IMR-90 (cell line): Measurements from ENCODE around the gene STOM. TPM values are rescaled to one million over a fixed set of nuclear protein-coding genes. Genes with fewer than 3 reads are reported as not detected.

ENCODE experiments used
- ATAC-seq: fragments of 200-7000 bp; cut with Tn5 transposase; 2 replicates; pipeline ENCODE4 v1.9.1; 2020; ENCODE audit warnings: low read depth, mild to moderate bottlenecking, moderate library complexity
- BruUV-seq: library from RNA; stranded (reverse); fragments of 400-500 nt; replicated peaks from 2 replicates; lab custom pipeline; 2021; lab: Mats Ljungman, UMichigan
- CTCF ChIA-PET: fragments of 300-600 bp; formaldehyde crosslinking; extraction: SDS; loops from one replicate; lab custom pipeline; 2021; ENCODE audit warnings: antibody characterized with exemption; lab: Yijun Ruan, JAX
- POLR2A ChIA-PET: fragments of 300-600 bp; sonication (Branson Sonifier 250); formaldehyde crosslinking; loops from one replicate; lab custom pipeline; 2022; ENCODE audit warnings: antibody characterized with exemption; ENCODE audit not compliant: unreplicated experiment; lab: Charles Lee
- DNase-seq: peaks from one replicate; pipeline ENCODE4 v3.0.0; 2013
- H2AFZ ChIP-seq: replicated peaks from 2 replicates; pipeline ENCODE3; 2013; ENCODE audit warnings: low read length, mild to moderate bottlenecking; ENCODE audit not compliant: poor library complexity
- H2AK5ac ChIP-seq: 2 replicates; pipeline ENCODE4 v1.6.1; 2013; ENCODE audit warnings: low read depth, low read length, inconsistent platforms
- H2AK9ac ChIP-seq: replicated peaks from 2 replicates; pipeline ENCODE3; 2013; ENCODE audit warnings: mild to moderate bottlenecking, low read depth, low read length, moderate library complexity; ENCODE audit not compliant: poor library complexity
- H2BK120ac ChIP-seq: 2 replicates; pipeline ENCODE4 v1.6.1; 2013; ENCODE audit warnings: low read depth, low read length, inconsistent platforms
- H2BK15ac ChIP-seq: 3 replicates; pipeline ENCODE4 v1.6.1; 2013; ENCODE audit warnings: low read depth, low read length, inconsistent platforms
- H2BK20ac ChIP-seq: 2 replicates; pipeline ENCODE4 v1.6.1; 2013; ENCODE audit warnings: low read depth, mild to moderate bottlenecking, inconsistent platforms, low read length, moderate library complexity
- H2BK5ac ChIP-seq: 2 replicates; pipeline ENCODE4 v1.6.1; 2013; ENCODE audit warnings: mild to moderate bottlenecking, low read depth, low read length, inconsistent platforms; ENCODE audit not compliant: poor library complexity, severe bottlenecking
- H3K14ac ChIP-seq: replicated peaks from 2 replicates; pipeline ENCODE4 v1.6.1; 2013; ENCODE audit warnings: low read depth, low read length, inconsistent platforms
- H3K18ac ChIP-seq: 2 replicates; pipeline ENCODE4 v1.6.1; 2013; ENCODE audit warnings: low read depth, low read length, control low read depth
- H3K23ac ChIP-seq: 2 replicates; pipeline ENCODE4 v1.6.1; 2013; ENCODE audit warnings: low read depth, low read length, inconsistent platforms
- H3K27ac ChIP-seq: 2 replicates; pipeline ENCODE4 v1.5.1; 2013; ENCODE audit warnings: mild to moderate bottlenecking, control low read depth, low read length; ENCODE audit not compliant: insufficient read depth
- H3K27me3 ChIP-seq: 2 replicates; pipeline ENCODE4 v1.6.1; 2013; ENCODE audit warnings: low read length; ENCODE audit not compliant: control insufficient read depth, insufficient read depth
- H3K36me3 ChIP-seq: 2 replicates; pipeline ENCODE4 v1.6.1; 2013; ENCODE audit warnings: low read length, mixed read lengths; ENCODE audit not compliant: control insufficient read depth, insufficient read depth
- H3K4ac ChIP-seq: 2 replicates; pipeline ENCODE4 v1.6.1; 2013; ENCODE audit warnings: low read depth, low read length, inconsistent platforms
- H3K4me1 ChIP-seq: 2 replicates; pipeline ENCODE4 v1.6.1; 2013; ENCODE audit warnings: low read length, mixed read lengths; ENCODE audit not compliant: control insufficient read depth, insufficient read depth
- H3K4me2 ChIP-seq: 2 replicates; pipeline ENCODE4 v1.6.1; 2013; ENCODE audit warnings: low read depth, mild to moderate bottlenecking, control low read depth, low read length, moderate library complexity
- H3K4me3 ChIP-seq: 2 replicates; pipeline ENCODE4 v1.5.1; 2013; ENCODE audit warnings: low read depth, mild to moderate bottlenecking, control low read depth, low read length, moderate library complexity; ENCODE audit not compliant: insufficient read depth
- H3K56ac ChIP-seq: 2 replicates; pipeline ENCODE4 v1.6.1; 2013; ENCODE audit warnings: low read length, inconsistent platforms; ENCODE audit not compliant: insufficient read depth; ENCODE audit errors: extremely low read depth
- H3K79me1 ChIP-seq, 2 experiments: 2 replicates each; pipeline ENCODE4 v1.6.1; 2013; ENCODE audit warnings: low read length in 2 of 2, inconsistent platforms in 1 of 2, low read depth in 1 of 2
- H3K9ac ChIP-seq: 2 replicates; pipeline ENCODE4 v1.6.1; 2013; ENCODE audit warnings: low read depth, low read length, control low read depth
- H3K9me1 ChIP-seq: 2 replicates; pipeline ENCODE4 v1.6.1; 2013; ENCODE audit warnings: low read length, inconsistent platforms; ENCODE audit not compliant: insufficient read depth
- H3K9me3 ChIP-seq: 2 replicates; pipeline ENCODE4 v1.6.1; 2013; ENCODE audit warnings: low read length; ENCODE audit not compliant: control insufficient read depth, insufficient read depth
- H4K20me1 ChIP-seq: 2 replicates; pipeline ENCODE4 v1.6.1; 2013; ENCODE audit warnings: low read length, inconsistent platforms; ENCODE audit not compliant: insufficient read depth
- H4K5ac ChIP-seq: 2 replicates; pipeline ENCODE4 v1.6.1; 2013; ENCODE audit warnings: mild to moderate bottlenecking, low read depth, low read length, control low read depth
- H4K8ac ChIP-seq, 2 experiments: 2 replicates each; pipeline ENCODE4 v1.6.1; 2013; ENCODE audit warnings: low read depth in 2 of 2, low read length in 2 of 2, control low read depth in 1 of 2, inconsistent platforms in 1 of 2
- H4K91ac ChIP-seq: 2 replicates; pipeline ENCODE4 v1.6.1; 2013; ENCODE audit warnings: low read depth, low read length, inconsistent platforms; ENCODE audit not compliant: insufficient read depth
- CEBPB ChIP-seq: IDR thresholded peaks from 2 replicates; pipeline ENCODE4 v1.6.1; 2012; ENCODE audit warnings: low read depth, low read length, improper control_type of control experiment
- MAZ ChIP-seq: IDR thresholded peaks from 2 replicates; pipeline ENCODE4 v1.6.1; 2012; ENCODE audit warnings: low read depth, mild to moderate bottlenecking, low read length, improper control_type of control experiment, moderate library complexity, borderline replicate concordance
- WGBS, 2 experiments: methylation state at CpG; one replicate each; pipeline versions ENCODE4 v1.1.5 to v1.1.7; 2013; ENCODE audit warnings: missing lambda C conversion rate in 2 of 2; ENCODE audit not compliant: insufficient read length in 1 of 2; ENCODE audit errors: extremely low coverage in 2 of 2; 5-methylcytosine and 5-hydroxymethylcytosine counted together
- dilution Hi-C: fragments of 300-500 bp; cut with HindIII; formaldehyde crosslinking; loops from one replicate; pipeline ENCODE4 v1.14.3; 2018; ENCODE audit warnings: low sequenced_read_pairs; ENCODE audit not compliant: unreplicated experiment
- in situ Hi-C: fragments of 300-500 bp; cut with MboI; formaldehyde crosslinking; loops from 3 replicates; pipeline ENCODE4 v1.14.3; 2019; ENCODE audit warnings: low sequenced_read_pairs, inconsistent platforms, mixed read lengths
- intact Hi-C: fragments of 100-400 bp; cut with micrococcal nuclease; formaldehyde crosslinking; loops from 2 replicates; pipeline ENCODE4 v1.10.0; 2022
- polyA plus RNA-seq, 3 experiments: library from polyadenylated mRNA; depleted of rRNA; stranded (reverse); fragments of >200 nt; gene quantifications; 2 replicates each; pipeline ENCODE4 v1.2.3, GENCODE V29; 2012; ENCODE audit warnings: low replicate concordance in 1 of 3
- total RNA-seq: library from RNA; depleted of rRNA; stranded (reverse); fragments of >200 nt; gene quantifications from 2 replicates; pipeline ENCODE4 v1.2.3, GENCODE V29; 2012

The STOM gene
- total and polyA plus RNA-seq, 2 of the 4 experiments (the other 2 are of a cell fraction), result 78.4 to 84.8 TPM

GRCh38 chr9:121305269-121305994 lies 64.6 kb downstream of the STOM start (continued):
- TF ChIP-seq CEBPB, result no peak

GRCh38 chr9:121304707-121305106 lies 65.3 kb downstream of the STOM start:
- peaks cover 61% of the 10 kb centered on the region for H3K36me3 ChIP-seq
- CTCF ChIA-PET, result no interaction called here
- no peak overlapping the region for H3K27ac ChIP-seq
- H4K8ac ChIP-seq, result no peak overlapping the region
- POLR2A ChIA-PET, result no interaction called here
- in situ Hi-C loops, result no loop called here
- no peaks in the 10 kb centered on the region for H3K27me3 ChIP-seq
- no peak overlapping the region for H3K56ac ChIP-seq
- H2AK9ac ChIP-seq, result no peak overlapping the region
- no peak for ATAC-seq
- H2AK5ac ChIP-seq, result no peak overlapping the region
- no peak for TF ChIP-seq MAZ
- dilution Hi-C loops, result no loop called here
- no peak overlapping the region for H2BK120ac ChIP-seq
- no peak overlapping the region for H2BK20ac ChIP-seq
- no peak overlapping the region for H2BK15ac ChIP-seq
- H2BK5ac ChIP-seq, result no peak overlapping the region
- peaks cover 5% of the 10 kb centered on the region; the same call in 1 of the 2 replicates for H3K9me1 ChIP-seq
- H2AFZ ChIP-seq, result no peak overlapping the region
- intact Hi-C loops, result no loop called here
- H3K4me3 ChIP-seq, result no peak overlapping the region
- H3K9ac ChIP-seq, result no peak overlapping the region
- no peak overlapping the region for H3K14ac ChIP-seq
- H3K18ac ChIP-seq, result no peak overlapping the region
- peaks cover 18 to 44% of the 10 kb centered on the region in 2 experiments for H3K79me1 ChIP-seq
- H3K4me2 ChIP-seq, result no peak overlapping the region
- no peaks in the 10 kb centered on the region for H3K4me1 ChIP-seq
- no peak for DNase-seq
- peaks cover 11% of the 10 kb centered on the region; the same call in 1 of the 2 replicates for H4K20me1 ChIP-seq
- no peaks in the 10 kb centered on the region for H3K9me3 ChIP-seq
- H3K23ac ChIP-seq, result no peak overlapping the region
- no peak overlapping the region for H4K5ac ChIP-seq
- no peak overlapping the region for H3K4ac ChIP-seq
- no TSS peak for BruUV-seq
- H4K91ac ChIP-seq, result no peak overlapping the region
- WGBS, 2 experiments, result no CpG with 5 or more reads among the region's 1 CpG
